Transverse colon (tissue), 3 donors: ENCODE results near the gene RALGDS.

Experiments used
- CTCF ChIP-seq, 5 experiments: fragments of 200-600 bp in 3 of 5; fragments of 450-650 bp in 2 of 5; sonication (generic) in 3 of 5; IDR thresholded peaks; 1 replicate in 2 of 5; 2 replicates in 3 of 5; pipeline ENCODE4 v1.5.1; 2016 to 2017; ENCODE audit warnings: antibody characterized with exemption in 5 of 5, inconsistent platforms in 3 of 5, mild to moderate bottlenecking in 2 of 5, moderate library complexity in 1 of 5
- POLR2A ChIP-seq: fragments of 450-650 bp; IDR thresholded peaks from one replicate; pipeline ENCODE4 v1.6.1; 2016; ENCODE audit warnings: antibody characterized with exemption, mild to moderate bottlenecking, moderate library complexity

GRCh38 chr9:133103987-133104505 lies 17.0 kb downstream of the RALGDS start:
- no peak for TF ChIP-seq CTCF (IDR thresholded peaks at IDR 0.05)
- TF ChIP-seq POLR2A, result no peak
